Vagina (tissue), 2 donors: ENCODE results near the gene ANO1.

Source experiments
- CTCF ChIP-seq, 3 experiments: fragments of 450-650 bp in 2 of 3; fragments of 200-600 bp in 1 of 3; sonication (generic) in 1 of 3; IDR thresholded peaks; one replicate each; pipeline ENCODE4 v1.5.1; 2017 to 2019; ENCODE audit warnings: antibody characterized with exemption in 3 of 3, mild to moderate bottlenecking in 2 of 3, moderate library complexity in 2 of 3
- POLR2A ChIP-seq, 2 donors: fragments of 450-650 bp; IDR thresholded peaks; one replicate each; pipeline ENCODE4 v1.6.1; 2017; ENCODE audit warnings: antibody characterized with exemption in 2 of 2, mild to moderate bottlenecking in 2 of 2, moderate library complexity in 2 of 2
- POLR2AphosphoS5 ChIP-seq, 2 donors: sonication (generic); formaldehyde crosslinking; IDR thresholded peaks; one replicate each; pipeline ENCODE4 v1.9.0; 2017; ENCODE audit warnings: antibody characterized with exemption in 2 of 2, mild to moderate bottlenecking in 2 of 2, low read depth in 1 of 2; ENCODE audit not compliant: insufficient read depth in 1 of 2

- TF ChIP-seq CTCF (IDR thresholded peaks at IDR 0.05): no peak
- TF ChIP-seq POLR2AphosphoS5 (IDR thresholded peaks at IDR 0.05; ENCODE audit: insufficient read depth in 1 of 2, low read depth in 1 of 2): no peak
- no peak for TF ChIP-seq POLR2A (IDR thresholded peaks at IDR 0.05)
These were observed 54.5 kb downstream of the ANO1 start for GRCh38 chr11:70132641-70133040.
